CD4-positive, alpha-beta T cell treated with Interleukin-4 for 1 hour (primary cell): ENCODE measurements around the gene DOCK10.

Source experiments
- DNase-seq, 2 donors: peaks; one replicate each; pipeline ENCODE4 v3.0.0-alpha.2; 2020 to 2022

The DOCK10 gene

GRCh38 chr2:224909885-224910573 is 132.2 kb downstream of the DOCK10 start:
- DNase-seq: peak; percentile 53 to 74

GRCh38 chr2:224908818-224909217 is 133.4 kb downstream of the DOCK10 start:
- no peak for DNase-seq

GRCh38 chr2:224904381-224904780 is 137.9 kb downstream of the DOCK10 start:
- DNase-seq: no peak

GRCh38 chr2:224903621-224904020 is 138.6 kb downstream of the DOCK10 start:
- DNase-seq: no peak

- no peak for DNase-seq
These were observed 141.1 kb downstream of the DOCK10 start for GRCh38 chr2:224901121-224901676.

- DNase-seq: no peak
These were observed 146.9 kb downstream of the DOCK10 start for GRCh38 chr2:224895377-224895776.

GRCh38 chr2:224894356-224894755 is 147.9 kb downstream of the DOCK10 start:
- peak in 1 of 2 donors; percentile 31 for DNase-seq

GRCh38 chr2:224893848-224894247 is 148.4 kb downstream of the DOCK10 start:
- DNase-seq: no peak

GRCh38 chr2:224892574-224893204 is 149.6 kb downstream of the DOCK10 start:
- no peak for DNase-seq

- DNase-seq: no peak
These were observed 151.9 kb downstream of the DOCK10 start for GRCh38 chr2:224890372-224890771.

GRCh38 chr2:224887141-224887540 is 155.1 kb downstream of the DOCK10 start:
- no peak for DNase-seq

GRCh38 chr2:224885836-224886547 is 156.3 kb downstream of the DOCK10 start:
- DNase-seq: no peak

GRCh38 chr2:224885291-224885690 is 157.0 kb downstream of the DOCK10 start:
- no peak for DNase-seq

- DNase-seq: peak in 1 of 2 donors; percentile 15
These were observed 158.1 kb downstream of the DOCK10 start for GRCh38 chr2:224884188-224884587.

- DNase-seq: no peak
These were observed 158.6 kb downstream of the DOCK10 start for GRCh38 chr2:224883700-224884099.

GRCh38 chr2:224883172-224883516 is 159.1 kb downstream of the DOCK10 start:
- no peak for DNase-seq

GRCh38 chr2:224882291-224883171 is 159.7 kb downstream of the DOCK10 start:
- no peak for DNase-seq

- DNase-seq: no peak
These were observed 160.4 kb downstream of the DOCK10 start for GRCh38 chr2:224881846-224882245.

- no peak for DNase-seq
These were observed 165.7 kb downstream of the DOCK10 start for GRCh38 chr2:224876522-224876921.

- DNase-seq: no peak
These were observed 166.4 kb downstream of the DOCK10 start for GRCh38 chr2:224875841-224876240.

- no peak for DNase-seq
These were observed 167.1 kb downstream of the DOCK10 start for GRCh38 chr2:224875153-224875552.

GRCh38 chr2:224871813-224872212 is 170.5 kb downstream of the DOCK10 start:
- DNase-seq: no peak

- no peak for DNase-seq
These were observed 171.9 kb downstream of the DOCK10 start for GRCh38 chr2:224870341-224870740.
